AG04450 (cell line): ENCODE data around the gene ASPRV1. TPM values are rescaled to one million over a fixed set of nuclear protein-coding genes. Genes with fewer than 3 reads are reported as not detected.

Experiments used
- CTCF ChIA-PET: fragments of 300-600, 350-600 bp; formaldehyde crosslinking; extraction: SDS; loops from one replicate; lab custom pipeline; 2022; ENCODE audit warnings: antibody characterized with exemption, inconsistent platforms; lab: Charles Lee
- POLR2A ChIA-PET: fragments of 350-600 bp; formaldehyde crosslinking; extraction: SDS; loops from one replicate; lab custom pipeline; 2021; ENCODE audit warnings: antibody characterized with exemption, inconsistent platforms; lab: Yijun Ruan, JAX
- DNase-seq: peaks from one replicate; pipeline ENCODE4 v3.0.0-alpha.2; 2011; ENCODE audit warnings: low read depth, low spot score
- H3K27ac ChIP-seq: one replicate; pipeline ENCODE4 v1.5.1; 2012; ENCODE audit warnings: low read depth, low read length, control low read depth
- H3K27me3 ChIP-seq: one replicate; pipeline ENCODE4 v1.6.0; 2012; ENCODE audit warnings: low read length; ENCODE audit not compliant: control insufficient read depth, insufficient read depth
- H3K4me3 ChIP-seq: 2 replicates; pipeline ENCODE4 v1.5.1; 2011; ENCODE audit warnings: mild to moderate bottlenecking, low read depth, low read length, control low read depth
- H3K9me3 ChIP-seq: 2 replicates; pipeline ENCODE4 v1.5.1; 2012; ENCODE audit warnings: low read length; ENCODE audit not compliant: control insufficient read depth, insufficient read depth
- polyA plus RNA-seq: library from polyadenylated mRNA; depleted of rRNA; stranded (reverse); fragments of >200 nt; gene quantifications from 2 replicates; pipeline ENCODE4 v1.2.3, GENCODE V29; 2011
- TF ChIP-seq, protein P1 (sequence below): IDR thresholded peaks from 2 replicates; pipeline ENCODE4 v1.5.1; 2011; ENCODE audit warnings: low read depth, low read length, control low read depth, inconsistent platforms

Gene ASPRV1
- polyA plus RNA-seq, 1 experiment, result 0.11 TPM

DNA sequence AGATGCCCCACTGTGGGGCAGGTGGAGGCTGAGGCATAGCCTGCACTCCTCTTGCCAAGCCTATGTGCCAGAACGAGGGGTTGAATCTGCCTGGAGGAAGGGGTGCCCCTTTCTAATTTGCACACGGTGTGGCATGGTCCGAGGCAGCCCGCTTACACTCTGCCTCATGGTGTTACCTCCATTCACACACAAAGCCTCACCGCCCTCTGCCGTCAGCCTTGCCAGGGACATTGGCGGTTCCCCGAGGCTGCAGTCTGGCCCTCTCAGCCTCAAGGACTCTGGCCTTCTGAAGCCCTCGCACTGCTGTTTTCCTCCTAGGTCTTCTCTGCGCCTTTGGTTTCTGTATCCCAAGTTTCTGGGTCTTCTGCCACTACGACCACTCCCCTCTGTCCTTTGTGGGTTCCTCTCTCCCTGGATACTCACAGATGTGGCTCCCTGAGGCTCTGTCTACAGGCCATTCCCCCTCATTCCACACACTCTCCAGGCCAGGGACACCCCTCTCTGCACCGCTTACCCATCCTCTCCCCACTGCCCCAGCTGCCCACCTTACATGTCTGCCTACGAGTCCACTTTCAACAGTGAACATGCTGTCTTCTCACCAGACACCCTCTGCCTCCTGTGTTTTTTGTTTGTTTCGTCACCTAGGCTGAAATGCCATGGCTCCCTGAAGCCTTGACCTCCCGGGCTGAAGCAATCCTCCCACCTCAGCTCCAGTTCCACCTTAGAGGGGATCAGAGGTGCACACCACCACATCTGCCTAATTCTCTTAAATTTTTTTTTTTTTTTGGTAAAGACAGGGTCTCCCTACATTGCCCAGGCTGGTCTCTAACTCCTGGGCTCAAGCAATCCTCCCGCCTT lies 7.9 kb upstream of the ASPRV1 start:
- Histone ChIP-seq H3K9me3 (no peaks in the 10 kb centered on the region), H3K4me3 (no peak overlapping the region), H3K27me3 (peaks cover 4% of the 10 kb centered on the region), H3K27ac (no peak overlapping the region)
- ChIA-PET POLR2A (no interaction called here), CTCF (no interaction called here)
- DNase-seq, result no peak
- TF ChIP-seq, protein P1, sequence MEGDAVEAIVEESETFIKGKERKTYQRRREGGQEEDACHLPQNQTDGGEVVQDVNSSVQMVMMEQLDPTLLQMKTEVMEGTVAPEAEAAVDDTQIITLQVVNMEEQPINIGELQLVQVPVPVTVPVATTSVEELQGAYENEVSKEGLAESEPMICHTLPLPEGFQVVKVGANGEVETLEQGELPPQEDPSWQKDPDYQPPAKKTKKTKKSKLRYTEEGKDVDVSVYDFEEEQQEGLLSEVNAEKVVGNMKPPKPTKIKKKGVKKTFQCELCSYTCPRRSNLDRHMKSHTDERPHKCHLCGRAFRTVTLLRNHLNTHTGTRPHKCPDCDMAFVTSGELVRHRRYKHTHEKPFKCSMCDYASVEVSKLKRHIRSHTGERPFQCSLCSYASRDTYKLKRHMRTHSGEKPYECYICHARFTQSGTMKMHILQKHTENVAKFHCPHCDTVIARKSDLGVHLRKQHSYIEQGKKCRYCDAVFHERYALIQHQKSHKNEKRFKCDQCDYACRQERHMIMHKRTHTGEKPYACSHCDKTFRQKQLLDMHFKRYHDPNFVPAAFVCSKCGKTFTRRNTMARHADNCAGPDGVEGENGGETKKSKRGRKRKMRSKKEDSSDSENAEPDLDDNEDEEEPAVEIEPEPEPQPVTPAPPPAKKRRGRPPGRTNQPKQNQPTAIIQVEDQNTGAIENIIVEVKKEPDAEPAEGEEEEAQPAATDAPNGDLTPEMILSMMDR, result no peak

DNA sequence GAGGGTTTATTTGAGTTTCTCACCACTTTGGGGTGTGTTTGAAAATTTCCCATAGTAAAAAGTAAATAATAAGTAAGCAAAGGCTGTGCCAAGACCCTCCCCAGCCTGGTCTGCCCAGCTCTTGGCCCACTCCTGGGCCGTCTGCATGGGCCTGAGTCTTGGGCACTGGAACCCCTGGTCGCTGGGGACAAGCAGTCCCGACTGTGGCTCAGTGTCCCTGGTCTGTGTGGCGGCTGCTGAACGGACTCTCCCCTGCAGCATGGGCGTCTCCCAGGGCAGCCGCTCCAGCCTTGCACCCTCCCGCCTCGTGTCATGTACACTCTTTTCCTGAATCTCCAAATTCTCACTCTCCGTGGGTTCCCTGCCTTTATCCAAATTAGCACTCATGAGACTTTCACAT lies 7.2 kb upstream of the ASPRV1 start:
- H3K27me3 ChIP-seq, result peaks cover 4% of the 10 kb centered on the region
- CTCF ChIA-PET, result no interaction called here
- POLR2A ChIA-PET, result interaction anchor here (0.6 kb wide), 1 partner anchor 97 kb away, joined by 11 read pairs; no protein-coding TSS in a partner anchor
- TF ChIP-seq, protein P1, result no peak
- H3K4me3 ChIP-seq, result no peak overlapping the region
- no peak for DNase-seq
- H3K9me3 ChIP-seq, result no peaks in the 10 kb centered on the region
- no peak overlapping the region for H3K27ac ChIP-seq

DNA sequence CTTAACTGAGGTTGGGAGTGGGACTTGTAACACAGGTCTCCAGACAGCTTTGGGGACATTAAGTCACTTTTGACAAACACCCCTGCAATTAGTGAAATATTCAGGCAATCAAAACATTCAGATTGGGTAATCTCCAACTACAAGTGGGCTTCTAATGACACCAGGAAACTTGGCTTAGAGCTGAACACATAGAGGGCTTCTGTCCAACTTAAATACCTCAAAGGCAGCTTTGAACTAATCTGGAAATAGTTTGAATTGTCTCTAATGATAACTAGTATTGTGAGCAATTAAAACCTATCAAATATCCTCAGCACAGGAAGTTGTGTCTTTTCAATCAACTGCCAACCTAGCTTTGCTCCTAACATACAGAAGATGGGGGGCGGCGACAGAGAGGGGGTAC lies 5.1 kb upstream of the ASPRV1 start:
- Histone ChIP-seq H3K4me3 (no peak overlapping the region), H3K27ac (no peak overlapping the region), H3K9me3 (no peaks in the 10 kb centered on the region; the same call in 1 of the 2 replicates), H3K27me3 (peaks cover 6% of the 10 kb centered on the region)
- DNase-seq, result no peak
- TF ChIP-seq, protein P1, result no peak
- POLR2A ChIA-PET, result no interaction called here
- CTCF ChIA-PET, result no interaction called here

DNA sequence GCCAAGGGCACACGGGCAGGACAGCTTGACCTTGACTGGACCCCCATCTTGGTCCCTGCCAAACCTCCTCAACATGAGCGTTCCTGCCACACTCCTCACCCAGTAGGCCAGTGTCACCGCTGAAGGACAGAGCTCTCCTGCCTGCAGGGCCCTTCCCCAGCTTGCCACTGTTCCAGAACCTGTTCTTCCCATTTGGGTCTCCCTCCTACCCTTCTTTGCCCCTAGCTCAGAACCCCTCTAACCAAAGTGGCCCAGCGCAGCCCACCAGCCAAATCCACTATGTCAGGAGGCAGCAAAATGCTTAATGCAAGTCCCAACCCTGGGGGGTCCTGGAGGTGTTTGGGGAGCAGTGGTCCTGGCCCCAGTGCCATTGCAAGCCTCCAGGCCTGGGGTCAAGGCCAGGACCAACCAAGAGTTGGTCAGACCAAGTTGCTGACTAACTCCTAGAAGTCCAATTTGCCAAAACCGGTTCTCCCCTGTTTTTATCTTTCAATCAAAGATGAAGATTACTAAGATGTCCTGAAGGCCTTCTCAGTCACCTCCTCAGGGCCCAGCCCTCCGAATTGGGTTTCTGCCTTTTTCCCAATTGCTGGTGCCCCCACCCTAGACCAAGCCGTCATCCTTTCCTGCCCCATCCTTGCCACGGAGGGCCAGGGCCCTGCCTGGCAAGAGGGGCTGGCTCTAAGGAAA lies 4.5 kb upstream of the ASPRV1 start:
- no peak for DNase-seq
- POLR2A ChIA-PET, result no interaction called here
- Histone ChIP-seq H3K4me3 (no peak overlapping the region), H3K27me3 (peaks cover 6% of the 10 kb centered on the region), H3K27ac (no peak overlapping the region), H3K9me3 (no peaks in the 10 kb centered on the region; the same call in 1 of the 2 replicates)
- CTCF ChIA-PET, result no interaction called here
- TF ChIP-seq, protein P1, result no peak

DNA sequence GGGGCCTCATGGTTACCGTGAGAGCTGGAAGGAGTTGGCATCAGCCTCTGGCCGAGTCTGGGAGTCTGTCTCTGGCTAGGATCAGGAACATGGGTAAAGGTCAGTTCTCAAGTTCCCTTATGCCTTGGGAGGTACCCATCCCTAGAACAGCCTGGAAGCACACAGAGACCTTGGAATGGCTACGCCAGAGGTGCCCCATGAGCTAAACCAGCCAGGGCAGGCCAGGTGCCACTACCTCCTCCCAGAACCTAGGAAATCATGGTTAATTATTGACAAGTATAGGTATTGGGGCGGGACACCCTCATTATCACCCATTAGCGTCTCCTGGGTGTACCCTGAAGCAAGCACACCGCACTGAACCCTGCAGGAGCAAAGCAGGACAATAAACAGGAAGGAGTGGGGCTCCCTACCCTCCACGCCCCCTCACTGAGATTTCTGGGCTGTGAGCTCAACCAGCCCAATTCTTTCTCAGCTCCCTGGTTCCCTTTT lies 3.0 kb upstream of the ASPRV1 start:
- POLR2A ChIA-PET, result no interaction called here

More for the DNA sequence above, 3.0 kb upstream of the ASPRV1 start:
- no peaks in the 10 kb centered on the region; the same call in 1 of the 2 replicates for H3K9me3 ChIP-seq
- CTCF ChIA-PET, result no interaction called here
- no peak overlapping the region for H3K4me3 ChIP-seq
- H3K27me3 ChIP-seq, result peaks cover 12% of the 10 kb centered on the region
- H3K27ac ChIP-seq, result no peak overlapping the region
- TF ChIP-seq, protein P1, result no peak
- no peak for DNase-seq
